GM21515 (cell line): Measurements from ENCODE around the gene C3orf20.

ENCODE experiments used
- ATAC-seq: cut with Tn5 transposase; IDR thresholded peaks from one replicate; pipeline ENCODE4 v1.9.1; 2021; ENCODE audit not compliant: unreplicated experiment

The C3orf20 gene

DNA sequence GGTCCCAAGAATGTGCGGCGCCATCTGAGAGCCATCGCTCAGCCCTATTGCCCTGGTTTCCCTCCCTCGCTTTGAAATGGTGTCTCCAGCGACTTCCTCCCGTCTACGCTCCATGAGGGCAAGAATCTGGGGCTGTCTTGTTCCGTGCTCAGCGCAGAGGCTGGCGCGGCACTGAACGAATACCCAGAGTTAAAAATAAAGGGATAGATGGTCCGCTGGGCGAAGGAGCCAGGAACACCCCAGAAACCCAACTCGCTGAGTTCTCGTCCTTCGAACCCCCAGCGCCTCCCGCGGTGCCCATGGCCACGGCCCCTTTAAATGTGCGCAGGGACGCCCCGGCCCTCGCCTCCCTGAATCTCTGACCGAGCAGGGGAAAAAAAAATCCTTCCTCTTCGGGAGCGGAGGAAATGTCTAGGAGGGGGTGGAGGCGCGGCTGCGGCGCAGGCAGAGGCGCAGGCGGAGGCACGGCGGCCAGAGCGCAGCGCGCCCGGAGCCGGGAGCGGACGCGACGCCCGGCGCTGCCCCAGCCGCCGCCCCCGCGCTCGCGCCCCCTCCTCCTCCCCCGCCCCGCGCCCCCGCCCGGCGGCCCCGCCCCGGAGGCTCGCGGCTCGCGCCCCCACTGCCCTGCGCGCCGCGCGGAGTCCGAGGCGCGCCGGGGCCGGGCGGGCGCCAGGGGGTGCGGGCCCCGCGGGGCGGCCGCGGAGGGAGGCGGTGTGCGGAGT lies 135.3 kb downstream of the C3orf20 start:
- ATAC-seq, result no peak

DNA sequence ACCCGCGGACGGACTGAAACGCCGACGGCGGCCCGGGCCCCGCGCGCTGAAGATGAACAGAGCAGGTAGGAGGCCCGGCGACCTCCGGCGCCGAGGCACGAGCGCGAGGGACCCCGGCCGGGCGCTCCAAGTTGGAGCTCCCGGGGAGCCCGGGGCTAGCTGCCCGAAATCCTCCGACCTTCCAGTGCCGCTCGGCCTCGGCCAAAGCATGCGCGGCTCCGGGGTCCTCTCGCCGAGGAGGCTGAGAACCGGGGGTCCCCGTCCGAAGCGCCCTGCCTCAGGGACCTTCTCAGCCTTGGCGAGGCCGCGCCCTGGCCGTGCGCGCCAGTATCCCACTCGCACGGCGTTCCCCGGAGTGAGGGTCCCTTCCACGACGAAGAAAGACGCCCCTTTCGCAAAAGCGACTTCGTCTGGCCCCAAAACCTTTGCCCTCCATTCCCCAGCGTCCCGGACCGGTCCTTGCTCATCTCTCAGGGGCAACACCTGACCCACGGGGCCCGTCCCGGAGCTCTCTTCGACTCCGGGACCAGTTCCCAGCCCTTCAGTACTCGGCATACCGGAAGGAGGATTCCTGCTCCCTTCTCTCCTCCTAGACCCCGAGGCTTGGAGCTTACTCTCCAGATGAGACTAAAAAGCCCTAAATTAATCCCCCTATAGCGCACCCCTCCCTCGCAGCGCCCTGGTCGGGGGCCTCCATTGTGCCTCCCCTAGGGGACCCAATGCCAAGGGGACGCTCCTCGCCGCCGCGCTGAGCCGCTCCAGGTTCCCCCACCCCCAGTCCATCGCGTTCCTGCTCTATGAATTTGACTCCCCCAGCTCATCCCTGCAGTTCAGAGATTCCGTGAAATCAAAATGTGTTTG lies 136.1 kb downstream of the C3orf20 start:
- ATAC-seq, result no peak

DNA sequence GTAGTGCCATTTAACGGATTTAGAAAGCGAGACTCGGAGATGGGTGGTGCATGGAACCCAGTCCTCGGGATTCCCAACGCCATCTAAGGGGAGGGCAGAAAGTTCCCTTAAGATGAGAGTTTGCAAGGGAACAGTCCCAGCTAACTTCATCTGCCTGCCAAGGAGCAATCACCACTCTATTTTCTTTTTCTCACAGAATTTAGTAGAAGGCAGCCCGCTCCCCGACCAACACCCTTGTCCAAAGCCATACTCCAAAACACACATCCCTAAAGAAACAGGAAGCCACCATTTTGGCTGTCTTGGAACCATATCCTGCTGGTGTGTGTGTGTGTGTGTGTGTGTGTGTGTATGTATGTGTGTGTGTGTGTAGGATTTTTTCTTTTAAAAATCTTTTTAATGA lies 136.7 kb downstream of the C3orf20 start:
- no peak for ATAC-seq

DNA sequence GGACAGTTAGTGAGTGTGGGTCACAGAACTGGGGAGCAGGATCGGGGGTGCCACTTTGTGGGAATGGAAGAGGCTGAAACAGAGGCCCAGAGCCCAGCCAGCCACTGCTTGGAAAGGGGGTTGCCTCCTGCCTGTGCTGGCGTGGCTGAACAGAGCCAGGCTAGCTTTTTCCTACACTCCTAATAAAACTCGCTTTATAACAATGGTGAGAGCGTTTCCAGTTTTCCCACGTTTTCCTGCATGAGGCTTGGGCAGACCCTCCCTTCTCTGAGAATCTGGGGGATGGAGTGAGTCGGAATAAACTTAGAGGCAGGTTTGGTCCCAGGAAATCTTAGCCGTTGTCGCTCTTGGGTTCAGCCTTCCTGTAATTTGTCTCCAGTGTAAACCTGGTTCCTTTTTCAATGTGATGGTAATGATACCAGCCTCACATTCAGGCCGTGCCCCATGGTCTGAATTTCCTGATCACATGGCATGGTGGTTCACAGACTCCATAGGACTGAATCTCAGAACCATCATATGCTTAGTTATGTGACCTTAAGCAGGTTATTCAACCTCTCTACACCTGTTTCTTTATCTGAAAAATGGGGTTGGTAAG lies 137.4 kb downstream of the C3orf20 start:
- no peak for ATAC-seq

DNA sequence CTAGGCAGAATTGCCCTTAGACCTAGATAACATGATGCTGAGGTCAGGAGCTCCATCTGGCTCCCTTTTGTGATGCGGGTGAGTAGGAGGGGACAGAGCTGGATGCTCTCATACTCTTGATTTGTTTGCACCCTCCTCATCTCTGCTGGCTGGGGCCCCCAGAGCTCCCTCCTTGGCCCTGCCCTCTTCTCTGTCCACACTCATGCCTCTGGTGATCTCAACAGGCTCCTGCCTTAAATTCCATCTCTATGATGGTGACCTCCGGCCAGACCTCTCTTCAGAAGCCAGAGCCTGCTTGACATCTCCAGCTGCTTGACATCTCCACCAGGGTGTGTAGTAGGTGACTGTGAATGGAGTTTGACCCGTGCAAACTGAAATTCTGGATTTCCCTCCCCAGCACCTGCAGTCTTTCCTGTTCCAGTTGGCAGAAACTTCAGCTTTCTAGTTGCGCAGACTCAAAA lies 139.5 kb downstream of the C3orf20 start:
- ATAC-seq, result no peak

DNA sequence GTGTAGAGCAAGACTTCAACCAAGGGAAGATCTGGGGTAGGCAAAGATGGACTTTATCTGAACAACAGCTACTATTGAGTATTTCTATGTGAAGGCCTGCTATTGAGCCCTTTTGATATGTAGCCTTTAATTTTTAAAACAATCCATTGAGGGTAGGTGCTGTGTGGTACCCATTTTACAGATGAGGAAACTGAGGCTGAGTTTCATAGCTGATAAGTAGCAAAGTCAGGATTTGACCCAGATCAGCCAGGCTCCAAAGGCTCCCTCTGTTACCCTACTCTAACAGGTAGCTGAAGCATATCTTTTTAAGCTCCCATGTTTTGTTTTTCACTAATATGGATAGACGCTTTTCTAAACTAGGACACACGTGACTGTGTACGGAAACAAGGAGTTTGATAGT lies 141.4 kb downstream of the C3orf20 start:
- ATAC-seq, result no peak

DNA sequence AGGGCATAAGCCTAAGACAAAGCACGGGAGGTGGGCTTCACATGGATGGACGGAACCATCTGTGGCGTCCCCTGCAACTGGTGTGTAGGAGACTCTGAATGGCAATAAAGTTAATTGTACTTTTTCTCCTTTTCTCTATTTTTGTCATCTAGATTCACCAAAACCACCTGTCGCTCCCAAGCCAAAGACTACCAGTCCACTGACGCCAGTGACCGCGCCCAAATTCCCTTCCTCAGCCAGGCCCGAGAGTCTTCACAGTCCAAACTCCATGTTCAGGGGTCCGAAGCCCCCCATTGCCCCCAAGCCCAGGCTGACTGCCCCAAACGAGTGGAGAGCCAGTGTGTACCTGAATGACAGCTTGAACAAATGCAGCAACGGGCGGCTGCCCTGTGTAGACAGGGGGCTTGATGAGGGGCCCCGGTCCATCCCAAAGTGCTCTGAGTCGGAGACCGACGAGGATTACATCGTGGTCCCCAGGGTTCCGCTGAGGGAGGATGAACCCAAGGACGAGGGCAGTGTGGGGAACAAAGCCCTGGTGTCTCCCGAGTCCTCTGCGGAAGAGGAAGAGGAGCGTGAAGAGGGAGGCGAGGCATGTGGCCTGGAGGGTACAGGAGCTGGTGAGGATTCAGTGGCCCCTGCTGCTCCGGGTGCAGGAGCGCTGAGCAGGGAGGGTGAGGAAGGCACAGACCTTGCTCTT lies 144.0 kb downstream of the C3orf20 start, which contains the start of gene FGD5:
Gene FGD5, plus strand, starts transcription at position 159 of the 697 bp plus-strand sequence. Its CDS starts 110 bp downstream, at position 269.
- ATAC-seq, result no peak

DNA sequence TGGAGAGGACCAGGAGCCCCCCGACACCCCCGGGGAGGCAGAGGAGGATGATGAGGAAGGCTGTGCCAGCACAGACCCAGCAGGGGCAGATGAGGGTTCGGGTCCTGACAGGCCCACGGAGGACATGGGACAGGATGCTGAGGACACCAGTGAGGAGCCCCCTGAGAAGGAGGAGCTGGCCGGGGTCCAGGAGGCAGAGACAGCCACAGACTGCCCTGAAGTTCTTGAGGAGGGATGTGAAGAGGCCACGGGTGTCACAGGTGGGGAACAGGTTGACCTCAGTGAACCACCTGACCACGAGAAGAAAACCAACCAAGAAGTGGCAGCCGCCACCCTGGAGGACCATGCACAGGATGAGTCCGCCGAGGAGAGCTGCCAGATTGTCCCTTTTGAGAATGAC lies 144.7 kb downstream of the C3orf20 start:
- no peak for ATAC-seq

DNA sequence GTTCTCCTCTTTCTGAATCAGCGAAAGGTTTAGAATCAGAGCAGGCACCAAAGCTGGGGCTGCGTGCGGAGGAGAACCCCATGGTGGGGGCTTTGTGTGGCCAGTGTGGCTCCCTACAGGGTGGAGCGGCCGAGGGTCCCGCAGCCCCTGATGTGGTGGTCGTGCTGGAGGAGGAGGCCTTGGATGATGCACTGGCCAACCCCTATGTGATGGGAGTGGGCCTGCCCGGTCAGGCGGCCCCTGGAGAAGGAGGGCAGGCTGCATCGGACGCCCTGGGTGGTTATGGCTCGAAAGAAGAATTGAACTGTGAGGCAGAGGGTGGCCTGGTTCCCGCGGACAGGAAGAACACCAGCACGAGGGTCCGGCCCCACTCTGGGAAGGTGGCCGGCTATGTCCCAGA lies 145.2 kb downstream of the C3orf20 start:
- no peak for ATAC-seq

DNA sequence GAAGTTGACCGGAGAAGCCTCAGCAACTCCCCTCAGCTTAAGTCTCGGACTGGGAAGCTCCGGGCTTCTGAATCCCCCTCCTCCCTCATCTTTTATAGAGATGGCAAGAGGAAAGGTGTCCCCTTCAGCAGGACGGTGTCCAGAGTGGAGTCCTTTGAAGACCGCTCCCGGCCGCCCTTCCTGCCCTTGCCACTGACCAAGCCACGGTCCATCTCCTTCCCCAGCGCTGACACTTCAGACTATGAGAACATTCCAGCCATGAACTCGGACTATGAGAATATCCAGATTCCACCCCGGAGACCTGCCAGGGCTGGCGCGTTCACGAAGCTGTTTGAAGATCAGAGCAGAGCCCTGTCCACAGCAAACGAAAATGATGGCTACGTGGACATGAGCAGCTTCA lies 146.2 kb downstream of the C3orf20 start:
- ATAC-seq, result no peak

DNA sequence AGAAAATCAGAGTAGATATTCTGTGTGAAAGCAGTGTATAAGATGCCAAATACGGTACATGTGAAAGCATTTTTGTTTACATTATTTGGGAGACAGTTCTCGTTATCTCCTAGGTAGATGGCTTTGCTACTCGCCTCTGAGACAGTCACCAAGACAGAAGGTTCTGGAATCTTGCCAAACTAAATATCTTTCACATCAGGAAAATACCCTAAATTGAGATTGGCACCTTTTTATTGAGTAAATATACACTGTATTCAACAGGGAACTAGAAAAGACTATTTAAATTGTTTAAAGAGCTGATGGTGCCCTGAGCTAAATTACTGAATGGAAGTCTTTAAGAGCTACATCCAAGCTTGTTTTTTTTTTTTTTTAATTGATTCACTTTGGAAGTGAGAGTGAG lies 147.2 kb downstream of the C3orf20 start:
- ATAC-seq, result no peak
